OCI-LY1 (cell line): ENCODE results near the gene GPATCH8.
A peak's percentile ranks its signal among the peaks of the same experiment; 100 is the strongest.
"Not testable (repeated sequence)": the region's sequence is repeated elsewhere in the genome, so short reads cannot be mapped to it uniquely, and the experiment has no call there.

Experiments
- H2AFZ ChIP-seq: fragments of 200-600 bp; sonication (generic), shearing (Covaris generic); 2 replicates; pipeline ENCODE4 v1.6.0; 2014; ENCODE audit warnings: antibody characterized with exemption, mild to moderate bottlenecking, low read length
- H3F3A ChIP-seq: fragments of 200-600 bp; sonication (generic), shearing (Covaris generic); 2 replicates; pipeline ENCODE4 v1.6.0; 2014; ENCODE audit warnings: mild to moderate bottlenecking, antibody characterized with exemption, low read length, moderate library complexity; ENCODE audit not compliant: insufficient read depth
- H3K27ac ChIP-seq: fragments of 200-600 bp; sonication (generic); 2 replicates; pipeline ENCODE4 v1.5.1; 2014; ENCODE audit warnings: low read length, mixed run types, mild to moderate bottlenecking, low read depth; ENCODE audit not compliant: poor library complexity, severe bottlenecking
- H3K27me3 ChIP-seq: fragments of 200-600 bp; sonication (generic); 2 replicates; pipeline ENCODE4 v1.6.0; 2014; ENCODE audit warnings: antibody characterized with exemption, mild to moderate bottlenecking, low read length, moderate library complexity; ENCODE audit not compliant: insufficient read depth
- H3K36me3 ChIP-seq: fragments of 200-600 bp; sonication (generic); 2 replicates; pipeline ENCODE4 v1.6.1; 2014; ENCODE audit warnings: mild to moderate bottlenecking, antibody characterized with exemption, low read length, moderate library complexity, mixed read lengths; ENCODE audit not compliant: insufficient read depth
- H3K4me1 ChIP-seq: fragments of 200-600 bp; sonication (generic); 2 replicates; pipeline ENCODE4 v1.5.1; 2014; ENCODE audit warnings: mild to moderate bottlenecking, low read length, moderate library complexity; ENCODE audit not compliant: insufficient read depth, severe bottlenecking
- H3K4me2 ChIP-seq: fragments of 200-600 bp; sonication (generic), shearing (Covaris generic); 2 replicates; pipeline ENCODE4 v1.6.1; 2014; ENCODE audit warnings: low read length
- H3K4me3 ChIP-seq: fragments of 200-600 bp; sonication (generic); 2 replicates; pipeline ENCODE4 v1.5.1; 2014; ENCODE audit warnings: low read length, low read depth, mild to moderate bottlenecking, mixed read lengths; ENCODE audit not compliant: poor library complexity, severe bottlenecking
- H3K79me2 ChIP-seq: fragments of 200-600 bp; shearing (Covaris generic); 2 replicates; pipeline ENCODE4 v1.6.1; 2016; ENCODE audit warnings: mixed run types, low read length, mixed read lengths; ENCODE audit not compliant: insufficient read depth
- H3K9ac ChIP-seq: fragments of 200-600 bp; sonication (generic), shearing (Covaris generic); 2 replicates; pipeline ENCODE4 v1.6.1; 2014; ENCODE audit warnings: mild to moderate bottlenecking, low read length, mixed read lengths
- H3K9me2 ChIP-seq: fragments of 200-600 bp; sonication (generic), shearing (Covaris generic); 2 replicates; pipeline ENCODE4 v1.6.1; 2014; ENCODE audit warnings: low read depth, mild to moderate bottlenecking, low read length, mixed read lengths
- H3K9me3 ChIP-seq: fragments of 200-600 bp; shearing (Covaris generic); 2 replicates; pipeline ENCODE4 v1.6.1; 2014; ENCODE audit warnings: low read length, mixed read lengths
- H4K20me1 ChIP-seq: fragments of 200-600 bp; sonication (generic), shearing (Covaris generic); 2 replicates; pipeline ENCODE4 v1.6.0; 2016; ENCODE audit warnings: mild to moderate bottlenecking, low read length; ENCODE audit not compliant: insufficient read depth
- CTCF ChIP-seq: fragments of 200-600 bp; sonication (generic), shearing (Covaris generic); IDR thresholded peaks from 2 replicates; pipeline ENCODE4 v1.5.1; 2017; ENCODE audit warnings: mild to moderate bottlenecking, antibody characterized with exemption, low read length, moderate library complexity, mixed read lengths
- EZH2 ChIP-seq: fragments of 200-600 bp; sonication (generic), shearing (Covaris generic); IDR thresholded peaks from 2 replicates; pipeline ENCODE4 v1.8.0; 2017; ENCODE audit warnings: borderline replicate concordance, mixed run types, mild to moderate bottlenecking, antibody characterized with exemption, low read length, moderate library complexity, mixed read lengths

The GPATCH8 gene

GRCh38 chr17:44511241-44512134 lies 8.3 kb upstream of the GPATCH8 start:
- H2AFZ ChIP-seq = peak overlapping the region; percentile 92; the same call in 1 of the 2 replicates
- not testable (repeated sequence) for H3K27me3 ChIP-seq, H3F3A ChIP-seq, H3K79me2 ChIP-seq, H3K27ac ChIP-seq, H4K20me1 ChIP-seq, H3K36me3 ChIP-seq, H3K9me3 ChIP-seq, H3K9me2 ChIP-seq, H3K9ac ChIP-seq
- peak; percentile 12; the same call in 1 of the 2 replicates for TF ChIP-seq CTCF
- peak overlapping the region; percentile 46 for H3K4me3 ChIP-seq
- peak overlapping the region; percentile 66 for H3K4me2 ChIP-seq
- peaks cover 13% of the 10 kb centered on the region for H3K4me1 ChIP-seq

GRCh38 chr17:44506939-44507604 lies 3.9 kb upstream of the GPATCH8 start:
- not testable (repeated sequence) for H3K9ac ChIP-seq, H3K9me3 ChIP-seq, H2AFZ ChIP-seq, H3K36me3 ChIP-seq, H3F3A ChIP-seq, H3K4me2 ChIP-seq, H3K4me3 ChIP-seq, H3K27me3 ChIP-seq, H4K20me1 ChIP-seq, H3K27ac ChIP-seq, H3K9me2 ChIP-seq, H3K79me2 ChIP-seq
- peaks cover 20% of the 10 kb centered on the region for H3K4me1 ChIP-seq

GRCh38 chr17:44502598-44503146 lies 534 bp downstream of the GPATCH8 start:
- TF ChIP-seq CTCF (no peak), EZH2 (no peak)
- Histone ChIP-seq H3K4me1 (peaks cover 48% of the 10 kb centered on the region), H3K27ac (peak overlapping the region; percentile 84), H3K4me2 (peak overlapping the region; percentile 97), H3K36me3 (peaks cover 19% of the 10 kb centered on the region; the same call in 1 of the 2 replicates), H4K20me1 (no peaks in the 10 kb centered on the region), H3K9ac (peak overlapping the region; percentile 94), H3K27me3 (no peaks in the 10 kb centered on the region), H3K4me3 (peak overlapping the region; percentile 95), H2AFZ (no peak overlapping the region), H3K79me2 (peaks cover 53% of the 10 kb centered on the region), H3K9me3 (no peaks in the 10 kb centered on the region; the same call in 1 of the 2 replicates), H3F3A (no peaks in the 10 kb centered on the region), H3K9me2 (no peaks in the 10 kb centered on the region)
